ENCODE measurements around the gene ALLC. TPM values are rescaled to one million over a fixed set of nuclear protein-coding genes. Genes with fewer than 3 reads are reported as not detected.
"Not testable (repeated sequence)": the region's sequence is repeated elsewhere in the genome, so short reads cannot be mapped to it uniquely, and the experiment has no call there.

The ALLC gene
- total RNA-seq, 1 experiment from 2014 or later: not detected

GRCh38 chr2:3619033-3619432 lies 39.0 kb upstream of the ALLC start:
- no TSS peak for BruUV-seq (replicated peaks)
- Histone ChIP-seq H3K4me1 (ENCODE audit: insufficient read depth, low read length) (no peaks in the 10 kb centered on the region), H2AFZ (ENCODE audit: low read length) (no peak overlapping the region), H3K9me2 (replicated peaks; ENCODE audit: low read length) (no peaks in the 10 kb centered on the region), H3K27ac (ENCODE audit: low read length) (no peak overlapping the region), H4K20me1 (ENCODE audit: low read length) (no peaks in the 10 kb centered on the region), H3K27me3 (ENCODE audit: low read length) (peaks cover 8% of the 10 kb centered on the region), H3K79me2 (ENCODE audit: low read length) (no peaks in the 10 kb centered on the region), H3F3A (ENCODE audit: low read length, unreplicated experiment) (no peaks in the 10 kb centered on the region), H3K4me3 (ENCODE audit: low read length) (no peak overlapping the region), H3K36me3 (ENCODE audit: low read depth, low read length) (no peaks in the 10 kb centered on the region), H3K4me2 (ENCODE audit: low read length) (no peak overlapping the region), H3K9me3 (ENCODE audit: low read length) (no peaks in the 10 kb centered on the region), H3K9ac (ENCODE audit: low read length) (no peak overlapping the region)
- intact Hi-C loops (cut with micrococcal nuclease): no loop called here
- DNase-seq (no peak), ATAC-seq (no peak)
- CTCF ChIA-PET: no interaction called here
- no peak for TF ChIP-seq CTCF (conservative IDR thresholded peaks at IDR 0.05; ENCODE audit: low read depth, low read length)
- TF ChIP-seq EZH2 (IDR thresholded peaks at IDR 0.05; ENCODE audit: low read length, unreplicated experiment): no peak
- POLR2A ChIA-PET (ENCODE audit: unreplicated experiment): no interaction called here

- BruUV-seq (replicated peaks); H3K4me1 ChIP-seq (ENCODE audit: insufficient read depth, low read length); H3K27ac ChIP-seq (ENCODE audit: low read length); H3K27me3 ChIP-seq (ENCODE audit: low read length); DNase-seq; H3K36me3 ChIP-seq (ENCODE audit: low read depth, low read length); H3K9me3 ChIP-seq (ENCODE audit: low read length); H2AFZ ChIP-seq (ENCODE audit: low read length); H3K9me2 ChIP-seq (replicated peaks; ENCODE audit: low read length); ATAC-seq; H3K79me2 ChIP-seq (ENCODE audit: low read length); CTCF ChIA-PET; H3K4me2 ChIP-seq (ENCODE audit: low read length); H3K4me3 ChIP-seq (ENCODE audit: low read length); H4K20me1 ChIP-seq (ENCODE audit: low read length); H3K9ac ChIP-seq (ENCODE audit: low read length); H3F3A ChIP-seq (ENCODE audit: low read length, unreplicated experiment); POLR2A ChIA-PET (ENCODE audit: unreplicated experiment); intact Hi-C loops (cut with micrococcal nuclease): not testable (repeated sequence)
These were observed 38.3 kb upstream of the ALLC start for GRCh38 chr2:3619661-3620060.

GRCh38 chr2:3620834-3621233 lies 37.2 kb upstream of the ALLC start:
- H3K36me3 ChIP-seq (ENCODE audit: low read depth, low read length): no peaks in the 10 kb centered on the region
- TF ChIP-seq EZH2 (IDR thresholded peaks at IDR 0.05; ENCODE audit: low read length, unreplicated experiment): no peak
- no TSS peak for BruUV-seq (replicated peaks)
- peaks cover 8% of the 10 kb centered on the region for H3K27me3 ChIP-seq (ENCODE audit: low read length)
- H3K9ac ChIP-seq (ENCODE audit: low read length): no peak overlapping the region
- H3K9me2 ChIP-seq (replicated peaks; ENCODE audit: low read length): no peaks in the 10 kb centered on the region
- H2AFZ ChIP-seq (ENCODE audit: low read length): no peak overlapping the region
- no peak overlapping the region for H3K4me3 ChIP-seq (ENCODE audit: low read length)
- no peaks in the 10 kb centered on the region for H3K79me2 ChIP-seq (ENCODE audit: low read length)
- DNase-seq (no peak), ATAC-seq (no peak)
- POLR2A ChIA-PET (ENCODE audit: unreplicated experiment): no interaction called here
- H3K4me1 ChIP-seq (ENCODE audit: insufficient read depth, low read length): no peaks in the 10 kb centered on the region
- H4K20me1 ChIP-seq (ENCODE audit: low read length): no peaks in the 10 kb centered on the region
- CTCF ChIA-PET: no interaction called here
- H3K4me2 ChIP-seq (ENCODE audit: low read length): no peak overlapping the region
- no peaks in the 10 kb centered on the region for H3F3A ChIP-seq (ENCODE audit: low read length, unreplicated experiment)
- intact Hi-C loops (cut with micrococcal nuclease): no loop called here
- no peaks in the 10 kb centered on the region for H3K9me3 ChIP-seq (ENCODE audit: low read length)
- H3K27ac ChIP-seq (ENCODE audit: low read length): no peak overlapping the region

GRCh38 chr2:3622967-3623366 lies 35.0 kb upstream of the ALLC start:
- POLR2A ChIA-PET (ENCODE audit: unreplicated experiment): no interaction called here
- DNase-seq (no peak), ATAC-seq (no peak)
- H2AFZ ChIP-seq (ENCODE audit: low read length): no peak overlapping the region
- intact Hi-C loops (cut with micrococcal nuclease): no loop called here
- no peaks in the 10 kb centered on the region for H3K9me2 ChIP-seq (replicated peaks; ENCODE audit: low read length)
- CTCF ChIA-PET: no interaction called here
- no peak overlapping the region for H3K27ac ChIP-seq (ENCODE audit: low read length)
- H3K79me2 ChIP-seq (ENCODE audit: low read length): no peaks in the 10 kb centered on the region
- no peak overlapping the region for H3K4me3 ChIP-seq (ENCODE audit: low read length)
- H3K36me3 ChIP-seq (ENCODE audit: low read depth, low read length): no peaks in the 10 kb centered on the region
- no peaks in the 10 kb centered on the region for H3F3A ChIP-seq (ENCODE audit: low read length, unreplicated experiment)
- H3K4me1 ChIP-seq (ENCODE audit: insufficient read depth, low read length): no peaks in the 10 kb centered on the region
- H3K9me3 ChIP-seq (ENCODE audit: low read length): no peaks in the 10 kb centered on the region
- TF ChIP-seq EZH2 (IDR thresholded peaks at IDR 0.05; ENCODE audit: low read length, unreplicated experiment): no peak
- no peak for TF ChIP-seq EZH2phosphoT487 (IDR thresholded peaks at IDR 0.05; ENCODE audit: borderline replicate concordance, low read length)
- no peak for TF ChIP-seq CTCF (conservative IDR thresholded peaks at IDR 0.05; ENCODE audit: low read depth, low read length)
- no peaks in the 10 kb centered on the region for H4K20me1 ChIP-seq (ENCODE audit: low read length)
- BruUV-seq (replicated peaks): no TSS peak
- peaks cover 8% of the 10 kb centered on the region for H3K27me3 ChIP-seq (ENCODE audit: low read length)
- no peak overlapping the region for H3K4me2 ChIP-seq (ENCODE audit: low read length)
- no peak overlapping the region for H3K9ac ChIP-seq (ENCODE audit: low read length)

All from PC-3 (cell line).